ENCODE results near the gene PIGH.

PIGH gene

DNA sequence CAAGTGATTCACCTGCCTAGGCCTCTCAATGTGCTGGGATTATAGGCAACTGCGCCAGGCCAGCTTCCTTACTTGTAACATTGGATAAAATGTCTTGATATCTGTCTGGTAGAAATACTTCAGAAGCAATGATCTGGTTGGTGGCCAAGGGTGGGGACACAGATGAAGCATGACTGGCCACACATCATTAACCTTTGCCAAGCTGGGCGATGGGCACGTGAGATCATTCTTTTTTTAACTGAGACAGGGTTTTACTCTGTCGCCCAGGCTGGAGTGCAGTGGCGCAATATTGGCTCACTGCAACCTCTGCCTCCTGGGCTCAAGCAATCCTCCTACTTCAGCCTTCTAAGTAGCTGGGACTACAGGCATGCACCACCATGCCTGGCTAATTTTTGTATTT, 35.8 kb downstream of the PIGH start:
- Histone ChIP-seq H3K36me3 (ENCODE audit: insufficient read depth) (no peaks in the 10 kb centered on the region), H4K20me1 (ENCODE audit: insufficient read depth) (no peaks in the 10 kb centered on the region), H3K9ac (no peak overlapping the region), H3K4me2 (no peak overlapping the region), H3K79me2 (ENCODE audit: insufficient read depth, low read depth) (no peaks in the 10 kb centered on the region), H3K27ac (no peak overlapping the region), H3K4me1 (ENCODE audit: low read depth, poor library complexity, severe bottlenecking) (no peaks in the 10 kb centered on the region), H3K27me3 (ENCODE audit: insufficient read depth, low read depth) (no peaks in the 10 kb centered on the region), H2AFZ (ENCODE audit: low read depth) (no peak overlapping the region), H3K4me3 (IDR thresholded peaks at IDR 0.05; ENCODE audit: insufficient read depth, low read depth, low read length) (no peak overlapping the region)
- TF ChIP-seq, protein P1, sequence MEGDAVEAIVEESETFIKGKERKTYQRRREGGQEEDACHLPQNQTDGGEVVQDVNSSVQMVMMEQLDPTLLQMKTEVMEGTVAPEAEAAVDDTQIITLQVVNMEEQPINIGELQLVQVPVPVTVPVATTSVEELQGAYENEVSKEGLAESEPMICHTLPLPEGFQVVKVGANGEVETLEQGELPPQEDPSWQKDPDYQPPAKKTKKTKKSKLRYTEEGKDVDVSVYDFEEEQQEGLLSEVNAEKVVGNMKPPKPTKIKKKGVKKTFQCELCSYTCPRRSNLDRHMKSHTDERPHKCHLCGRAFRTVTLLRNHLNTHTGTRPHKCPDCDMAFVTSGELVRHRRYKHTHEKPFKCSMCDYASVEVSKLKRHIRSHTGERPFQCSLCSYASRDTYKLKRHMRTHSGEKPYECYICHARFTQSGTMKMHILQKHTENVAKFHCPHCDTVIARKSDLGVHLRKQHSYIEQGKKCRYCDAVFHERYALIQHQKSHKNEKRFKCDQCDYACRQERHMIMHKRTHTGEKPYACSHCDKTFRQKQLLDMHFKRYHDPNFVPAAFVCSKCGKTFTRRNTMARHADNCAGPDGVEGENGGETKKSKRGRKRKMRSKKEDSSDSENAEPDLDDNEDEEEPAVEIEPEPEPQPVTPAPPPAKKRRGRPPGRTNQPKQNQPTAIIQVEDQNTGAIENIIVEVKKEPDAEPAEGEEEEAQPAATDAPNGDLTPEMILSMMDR (conservative IDR thresholded peaks at IDR 0.05; ENCODE audit: low read depth, low read length), result no peak

DNA sequence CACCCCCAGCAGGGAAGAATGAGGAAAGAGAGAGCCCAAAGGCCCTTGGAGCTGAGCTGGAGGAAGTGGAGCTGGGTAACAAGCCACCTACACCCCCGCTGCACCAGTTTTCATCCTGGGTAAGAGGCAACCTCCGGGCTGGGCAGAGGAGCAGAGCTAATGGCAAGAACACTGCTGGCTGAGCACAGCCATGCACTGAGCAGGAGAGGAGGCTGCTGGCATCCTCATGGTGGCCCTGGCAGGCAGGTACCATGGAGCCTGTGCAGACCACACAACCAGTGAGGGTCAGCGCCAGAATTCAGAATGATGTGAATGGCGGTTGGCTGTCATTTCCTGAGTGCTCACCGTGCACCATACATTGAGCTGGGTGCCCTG, 37.3 kb downstream of the PIGH start:
- Histone ChIP-seq H2AFZ (ENCODE audit: low read depth) (no peak overlapping the region), H3K9ac (no peak overlapping the region), H3K4me3 (IDR thresholded peaks at IDR 0.05; ENCODE audit: insufficient read depth, low read depth, low read length) (no peak overlapping the region), H3K27me3 (ENCODE audit: insufficient read depth, low read depth) (no peaks in the 10 kb centered on the region), H3K4me1 (ENCODE audit: low read depth, poor library complexity, severe bottlenecking) (no peaks in the 10 kb centered on the region), H4K20me1 (ENCODE audit: insufficient read depth) (no peaks in the 10 kb centered on the region), H3K27ac (no peak overlapping the region), H3K4me2 (no peak overlapping the region), H3K36me3 (ENCODE audit: insufficient read depth) (no peaks in the 10 kb centered on the region), H3K79me2 (ENCODE audit: insufficient read depth, low read depth) (no peaks in the 10 kb centered on the region)
- TF ChIP-seq, protein P1 (conservative IDR thresholded peaks at IDR 0.05; ENCODE audit: low read depth, low read length), result no peak

DNA sequence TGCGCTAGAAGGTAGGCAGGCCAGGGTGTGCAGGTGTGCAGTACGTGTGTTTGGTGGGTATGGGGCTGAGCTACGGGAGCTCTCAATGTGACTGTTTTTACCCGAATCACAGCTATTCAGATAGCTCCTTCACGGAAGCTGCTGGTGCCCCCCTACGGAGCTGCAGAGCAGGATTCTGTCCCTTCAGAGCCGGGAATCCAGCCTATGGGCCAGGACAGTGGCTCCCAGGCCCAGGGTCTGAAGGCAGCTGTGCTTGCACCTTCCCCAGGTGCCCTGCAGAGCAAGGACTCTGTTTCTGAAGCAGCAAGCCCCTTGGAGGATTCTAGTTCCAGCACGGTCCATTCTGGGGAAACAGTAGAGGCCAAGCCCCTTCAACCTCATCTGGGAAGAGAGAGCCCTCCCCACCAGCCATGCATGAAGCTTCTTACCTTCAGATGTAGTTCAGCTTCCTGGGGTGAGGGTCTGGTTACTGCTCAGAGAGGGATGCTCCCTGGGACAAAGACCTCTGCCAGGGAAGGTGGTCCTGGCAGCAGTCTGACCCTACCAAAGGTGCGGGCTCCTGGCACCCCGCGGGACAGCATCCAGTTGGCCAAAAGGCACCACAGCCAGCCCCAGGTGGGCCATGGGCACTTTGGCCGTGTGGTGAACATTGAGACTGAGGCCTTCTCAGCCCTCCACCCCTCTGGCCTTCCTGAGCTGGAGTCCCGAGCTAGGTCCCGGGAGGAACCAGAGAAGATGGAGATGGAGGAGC, 37.9 kb downstream of the PIGH start:
- TF ChIP-seq, protein P1 (conservative IDR thresholded peaks at IDR 0.05; ENCODE audit: low read depth, low read length), result no peak
- H3K4me2 ChIP-seq, result no peak overlapping the region
- no peak overlapping the region for H2AFZ ChIP-seq (ENCODE audit: low read depth)
- no peaks in the 10 kb centered on the region for H3K4me1 ChIP-seq (ENCODE audit: low read depth, poor library complexity, severe bottlenecking)
- H3K9ac ChIP-seq, result no peak overlapping the region
- no peaks in the 10 kb centered on the region for H3K27me3 ChIP-seq (ENCODE audit: insufficient read depth, low read depth)
- no peaks in the 10 kb centered on the region for H4K20me1 ChIP-seq (ENCODE audit: insufficient read depth)
- H3K27ac ChIP-seq, result no peak overlapping the region
- H3K36me3 ChIP-seq (ENCODE audit: insufficient read depth), result no peaks in the 10 kb centered on the region
- H3K79me2 ChIP-seq (ENCODE audit: insufficient read depth, low read depth), result no peaks in the 10 kb centered on the region
- no peak overlapping the region for H3K4me3 ChIP-seq (IDR thresholded peaks at IDR 0.05; ENCODE audit: insufficient read depth, low read depth, low read length)

DNA sequence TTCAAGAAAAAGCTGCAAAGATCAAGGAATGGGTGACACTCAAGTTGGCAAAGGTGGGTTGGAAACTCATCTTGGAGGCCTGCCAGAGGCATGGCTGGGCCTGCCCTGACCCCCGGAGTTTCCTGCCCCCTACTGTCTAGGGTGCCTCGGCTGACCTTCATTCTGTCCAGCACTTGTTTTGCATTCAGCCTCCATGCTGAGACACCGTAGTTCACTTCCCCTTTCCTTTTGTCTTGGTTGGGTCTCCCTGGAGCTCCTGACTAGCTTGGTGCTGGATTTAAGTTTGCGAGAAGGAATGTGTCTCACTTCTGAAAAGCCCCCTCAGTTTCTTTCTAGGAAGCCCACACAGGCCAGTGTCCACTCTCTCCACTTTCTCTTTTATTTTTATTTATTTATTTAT, 40.4 kb downstream of the PIGH start:
- H3K4me2 ChIP-seq, result no peak overlapping the region
- H2AFZ ChIP-seq (ENCODE audit: low read depth), result no peak overlapping the region
- no peaks in the 10 kb centered on the region for H3K4me1 ChIP-seq (ENCODE audit: low read depth, poor library complexity, severe bottlenecking)
- H3K27me3 ChIP-seq (ENCODE audit: insufficient read depth, low read depth), result no peaks in the 10 kb centered on the region
- no peaks in the 10 kb centered on the region for H3K36me3 ChIP-seq (ENCODE audit: insufficient read depth)
- no peak overlapping the region for H3K4me3 ChIP-seq (IDR thresholded peaks at IDR 0.05; ENCODE audit: insufficient read depth, low read depth, low read length)
- TF ChIP-seq, protein P1 (conservative IDR thresholded peaks at IDR 0.05; ENCODE audit: low read depth, low read length), result no peak
- no peaks in the 10 kb centered on the region for H4K20me1 ChIP-seq (ENCODE audit: insufficient read depth)
- no peak overlapping the region for H3K9ac ChIP-seq
- no peaks in the 10 kb centered on the region for H3K79me2 ChIP-seq (ENCODE audit: insufficient read depth, low read depth)
- H3K27ac ChIP-seq, result no peak overlapping the region

Measured in KMS-11 (cell line).